ENCODE results near the gene ANP32A. TPM values are rescaled to one million over a fixed set of nuclear protein-coding genes. Genes with fewer than 3 reads are reported as not detected.
A peak's percentile ranks its signal among the peaks of the same experiment; 100 is the strongest.

The ANP32A gene
- total RNA-seq, 2 donors from 2014 or later: 82.4 to 94.8 TPM

GRCh38 chr15:68787609-68788263, 33.0 kb downstream of the ANP32A start:
- intact Hi-C loops (cut with DNase I): no loop called here
- DNase-seq (ENCODE audit: low spot score): no peak

- no peak for DNase-seq (ENCODE audit: low spot score)
- intact Hi-C loops (cut with DNase I): no loop called here
Observed at GRCh38 chr15:68786753-68787152, 33.9 kb downstream of the ANP32A start.

- no peak for DNase-seq (ENCODE audit: low spot score)
- intact Hi-C loops (cut with DNase I): no loop called here
Observed at GRCh38 chr15:68785541-68785940, 35.2 kb downstream of the ANP32A start.

GRCh38 chr15:68784206-68784605, 36.5 kb downstream of the ANP32A start:
- intact Hi-C loops (cut with DNase I): no loop called here
- DNase-seq (ENCODE audit: low spot score): no peak

GRCh38 chr15:68783226-68784058, 37.3 kb downstream of the ANP32A start:
- DNase-seq (ENCODE audit: low spot score): no peak
- intact Hi-C loops (cut with DNase I): no loop called here

GRCh38 chr15:68782589-68783161, 38.0 kb downstream of the ANP32A start:
- intact Hi-C loops (cut with DNase I): no loop called here
- DNase-seq (ENCODE audit: low spot score): no peak

GRCh38 chr15:68781766-68782588, 38.7 kb downstream of the ANP32A start:
- intact Hi-C loops (cut with DNase I): no loop called here
- peak; percentile 91 for DNase-seq (ENCODE audit: low spot score)

- no peak for DNase-seq (ENCODE audit: low spot score)
- intact Hi-C loops (cut with DNase I): no loop called here
Observed at GRCh38 chr15:68781217-68781616, 39.5 kb downstream of the ANP32A start.

GRCh38 chr15:68778876-68779275, 41.8 kb downstream of the ANP32A start:
- intact Hi-C loops (cut with DNase I): no loop called here
- no peak for DNase-seq (ENCODE audit: low spot score)

GRCh38 chr15:68776477-68777270, 44.0 kb downstream of the ANP32A start:
- intact Hi-C loops (cut with DNase I): no loop called here
- no peak for DNase-seq (ENCODE audit: low spot score)

GRCh38 chr15:68775671-68776476, 44.8 kb downstream of the ANP32A start:
- intact Hi-C loops (cut with DNase I): no loop called here
- peak; percentile 97 for DNase-seq (ENCODE audit: low spot score)

GRCh38 chr15:68775236-68775577, 45.5 kb downstream of the ANP32A start:
- intact Hi-C loops (cut with DNase I): no loop called here
- no peak for DNase-seq (ENCODE audit: low spot score)

- intact Hi-C loops (cut with DNase I): no loop called here
- no peak for DNase-seq (ENCODE audit: low spot score)
Observed at GRCh38 chr15:68774521-68775235, 46.0 kb downstream of the ANP32A start.

GRCh38 chr15:68774120-68774519, 46.6 kb downstream of the ANP32A start:
- DNase-seq (ENCODE audit: low spot score): no peak
- intact Hi-C loops (cut with DNase I): no loop called here

- intact Hi-C loops (cut with DNase I): no loop called here
- no peak for DNase-seq (ENCODE audit: low spot score)
Observed at GRCh38 chr15:68773036-68773435, 47.7 kb downstream of the ANP32A start.

GRCh38 chr15:68770216-68770615, 50.5 kb downstream of the ANP32A start:
- intact Hi-C loops (cut with DNase I): no loop called here
- DNase-seq (ENCODE audit: low spot score): no peak

GRCh38 chr15:68769702-68770101, 51.0 kb downstream of the ANP32A start:
- no peak for DNase-seq (ENCODE audit: low spot score)
- intact Hi-C loops (cut with DNase I): no loop called here

GRCh38 chr15:68768321-68768720, 52.4 kb downstream of the ANP32A start:
- DNase-seq (ENCODE audit: low spot score): no peak
- intact Hi-C loops (cut with DNase I): no loop called here

All from posterior vena cava (tissue), 2 donors.